ENCODE data around the gene NME7.

- TF ChIP-seq, protein P1, sequence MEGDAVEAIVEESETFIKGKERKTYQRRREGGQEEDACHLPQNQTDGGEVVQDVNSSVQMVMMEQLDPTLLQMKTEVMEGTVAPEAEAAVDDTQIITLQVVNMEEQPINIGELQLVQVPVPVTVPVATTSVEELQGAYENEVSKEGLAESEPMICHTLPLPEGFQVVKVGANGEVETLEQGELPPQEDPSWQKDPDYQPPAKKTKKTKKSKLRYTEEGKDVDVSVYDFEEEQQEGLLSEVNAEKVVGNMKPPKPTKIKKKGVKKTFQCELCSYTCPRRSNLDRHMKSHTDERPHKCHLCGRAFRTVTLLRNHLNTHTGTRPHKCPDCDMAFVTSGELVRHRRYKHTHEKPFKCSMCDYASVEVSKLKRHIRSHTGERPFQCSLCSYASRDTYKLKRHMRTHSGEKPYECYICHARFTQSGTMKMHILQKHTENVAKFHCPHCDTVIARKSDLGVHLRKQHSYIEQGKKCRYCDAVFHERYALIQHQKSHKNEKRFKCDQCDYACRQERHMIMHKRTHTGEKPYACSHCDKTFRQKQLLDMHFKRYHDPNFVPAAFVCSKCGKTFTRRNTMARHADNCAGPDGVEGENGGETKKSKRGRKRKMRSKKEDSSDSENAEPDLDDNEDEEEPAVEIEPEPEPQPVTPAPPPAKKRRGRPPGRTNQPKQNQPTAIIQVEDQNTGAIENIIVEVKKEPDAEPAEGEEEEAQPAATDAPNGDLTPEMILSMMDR (IDR thresholded peaks at IDR 0.05; ENCODE audit: low read length): no peak
- no peak for TF ChIP-seq EZH2 (IDR thresholded peaks at IDR 0.05; ENCODE audit: borderline replicate concordance, low read length)
These were observed 24.8 kb upstream of the NME7 start for GRCh38 chr1:169392406-169392805.

All from OCI-LY1 (cell line).